Lower leg skin (tissue), 3 donors: ENCODE results near the gene ALLC.

Experiments
- POLR2A ChIP-seq, 2 donors: fragments of 450-650 bp; IDR thresholded peaks; one replicate each; pipeline ENCODE4 v1.6.1; 2016 to 2017; ENCODE audit warnings: antibody characterized with exemption in 2 of 2, mild to moderate bottlenecking in 1 of 2, moderate library complexity in 1 of 2
- TF ChIP-seq, protein P1 (sequence below), 3 donors: fragments of 450-650 bp; IDR thresholded peaks; one replicate each; pipeline ENCODE4 v1.5.1; 2016; ENCODE audit warnings: antibody characterized with exemption in 3 of 3, mild to moderate bottlenecking in 3 of 3, moderate library complexity in 2 of 3

DNA sequence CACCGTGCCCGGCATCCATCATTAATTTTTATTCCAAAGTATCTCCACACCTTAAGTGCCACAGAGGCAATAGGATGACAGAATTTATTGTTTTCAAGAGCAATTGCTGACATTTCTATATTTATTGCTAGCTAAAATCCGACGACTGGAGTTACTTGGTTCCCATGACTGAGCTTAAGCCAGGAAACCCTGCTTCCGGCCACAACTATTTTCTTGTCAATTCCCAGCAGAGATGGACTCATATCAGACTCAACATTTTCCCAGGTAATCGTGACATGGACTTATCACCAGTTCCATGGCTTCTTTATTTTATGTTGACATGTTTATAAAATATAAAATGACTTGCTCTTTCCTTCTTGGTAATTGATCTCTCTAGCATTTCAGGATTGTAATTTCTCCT is 24.8 kb downstream of the ALLC start:
- TF ChIP-seq, protein P1, sequence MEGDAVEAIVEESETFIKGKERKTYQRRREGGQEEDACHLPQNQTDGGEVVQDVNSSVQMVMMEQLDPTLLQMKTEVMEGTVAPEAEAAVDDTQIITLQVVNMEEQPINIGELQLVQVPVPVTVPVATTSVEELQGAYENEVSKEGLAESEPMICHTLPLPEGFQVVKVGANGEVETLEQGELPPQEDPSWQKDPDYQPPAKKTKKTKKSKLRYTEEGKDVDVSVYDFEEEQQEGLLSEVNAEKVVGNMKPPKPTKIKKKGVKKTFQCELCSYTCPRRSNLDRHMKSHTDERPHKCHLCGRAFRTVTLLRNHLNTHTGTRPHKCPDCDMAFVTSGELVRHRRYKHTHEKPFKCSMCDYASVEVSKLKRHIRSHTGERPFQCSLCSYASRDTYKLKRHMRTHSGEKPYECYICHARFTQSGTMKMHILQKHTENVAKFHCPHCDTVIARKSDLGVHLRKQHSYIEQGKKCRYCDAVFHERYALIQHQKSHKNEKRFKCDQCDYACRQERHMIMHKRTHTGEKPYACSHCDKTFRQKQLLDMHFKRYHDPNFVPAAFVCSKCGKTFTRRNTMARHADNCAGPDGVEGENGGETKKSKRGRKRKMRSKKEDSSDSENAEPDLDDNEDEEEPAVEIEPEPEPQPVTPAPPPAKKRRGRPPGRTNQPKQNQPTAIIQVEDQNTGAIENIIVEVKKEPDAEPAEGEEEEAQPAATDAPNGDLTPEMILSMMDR (IDR thresholded peaks at IDR 0.05): no peak
- no peak for TF ChIP-seq POLR2A (IDR thresholded peaks at IDR 0.05)
